GM19395 (cell line): Measurements from ENCODE around the gene KIT.

ENCODE experiments used
- ATAC-seq: cut with Tn5 transposase; IDR thresholded peaks from one replicate; pipeline ENCODE4 v1.9.1; 2021; ENCODE audit warnings: mild to moderate bottlenecking, moderate library complexity; ENCODE audit not compliant: unreplicated experiment

KIT gene

DNA sequence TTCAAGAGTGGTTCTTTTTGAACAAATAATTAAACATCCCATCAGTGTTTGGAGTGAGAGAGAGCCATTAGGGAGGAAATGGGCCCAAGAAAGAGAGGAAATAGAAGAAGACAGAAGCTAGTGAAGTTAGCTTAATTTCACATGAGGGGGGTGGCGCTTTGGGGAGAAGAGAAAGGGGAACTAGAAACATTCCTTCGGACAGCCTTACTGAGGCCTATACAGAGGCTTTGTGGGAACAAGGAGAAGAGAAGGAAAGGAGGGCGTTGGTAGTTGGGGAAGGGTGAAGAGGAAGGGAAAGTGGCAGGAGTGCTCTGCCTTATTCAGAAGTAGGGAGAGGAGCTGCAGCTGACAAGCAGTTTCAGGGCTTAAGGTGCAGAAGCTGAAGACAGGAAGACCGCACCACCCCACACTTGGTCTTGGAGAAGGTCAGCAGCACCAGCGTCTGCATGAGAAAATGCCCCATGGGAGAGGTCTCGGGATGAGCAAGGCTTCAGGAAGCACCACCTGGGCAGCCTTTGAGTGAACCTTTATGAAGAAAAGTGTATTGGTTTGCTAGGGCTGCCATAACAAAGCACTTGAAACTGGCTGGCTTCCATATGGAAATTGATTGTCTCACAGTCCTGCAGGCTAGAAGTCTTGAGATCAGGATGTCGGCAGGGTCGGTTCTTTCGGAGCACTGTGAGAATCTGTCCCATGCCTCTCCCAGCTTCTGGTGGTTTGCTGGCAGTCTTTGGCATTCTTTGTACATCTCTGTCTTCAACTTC, 85.1 kb downstream of the KIT start:
- no peak for ATAC-seq

DNA sequence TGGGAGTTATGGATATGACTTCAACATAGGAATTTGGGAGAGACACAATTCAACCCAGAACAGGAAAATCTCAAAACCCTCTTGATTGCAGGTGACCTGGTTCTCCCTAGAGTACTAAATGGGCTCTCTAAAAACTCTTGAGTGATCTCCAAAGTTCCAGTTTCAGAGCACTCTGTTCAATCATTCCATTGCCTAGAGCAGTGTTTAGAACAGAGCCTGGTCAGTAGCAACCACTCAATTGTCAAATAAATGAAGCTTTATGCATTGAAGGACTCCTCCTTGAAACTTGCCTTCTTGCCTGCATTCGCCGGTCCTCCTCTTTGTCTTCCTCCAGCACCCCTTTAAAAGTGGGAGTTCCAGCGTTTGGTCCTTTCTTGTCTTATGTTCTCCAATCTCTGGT, 85.8 kb downstream of the KIT start:
- no peak for ATAC-seq

GRCh38 chr4:54744487-54744886, 86.7 kb downstream of the KIT start:
- ATAC-seq = no peak

DNA sequence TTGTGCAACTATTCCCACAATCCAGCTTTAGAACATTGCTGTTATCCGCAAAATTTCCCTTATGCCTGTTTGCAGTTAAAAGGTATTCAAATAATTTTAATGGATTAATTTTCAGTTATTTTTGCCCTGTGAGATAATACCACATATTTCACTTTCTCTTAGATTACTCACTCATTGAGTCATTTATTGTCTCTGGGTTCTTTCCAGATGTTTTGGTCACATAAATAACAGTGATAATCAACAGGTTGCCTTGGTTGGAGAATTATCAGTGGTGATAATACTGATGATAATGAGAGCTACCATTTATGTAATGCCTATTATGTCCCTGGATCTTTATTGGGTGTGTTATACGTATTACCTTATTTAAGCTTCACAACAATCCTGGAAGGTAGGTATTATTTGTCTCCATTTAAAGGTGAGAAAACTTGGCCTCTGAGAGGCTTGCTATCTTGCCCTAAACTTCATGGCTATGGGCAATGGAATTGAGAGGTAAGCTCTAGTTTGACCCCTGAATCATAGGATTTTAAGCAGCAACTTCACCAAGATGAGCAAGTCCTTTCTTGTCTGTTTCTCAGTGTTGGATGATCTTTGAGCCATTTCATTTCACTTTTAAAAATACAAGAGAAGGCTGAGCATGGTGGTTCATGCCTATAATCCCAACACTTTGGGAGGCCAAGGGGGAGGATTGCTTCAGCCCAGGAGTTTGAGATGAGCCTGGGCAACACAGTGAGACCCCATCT, 87.4 kb downstream of the KIT start:
- no peak for ATAC-seq

- ATAC-seq = no peak
Measured at GRCh38 chr4:54746218-54746617, 88.5 kb downstream of the KIT start.

DNA sequence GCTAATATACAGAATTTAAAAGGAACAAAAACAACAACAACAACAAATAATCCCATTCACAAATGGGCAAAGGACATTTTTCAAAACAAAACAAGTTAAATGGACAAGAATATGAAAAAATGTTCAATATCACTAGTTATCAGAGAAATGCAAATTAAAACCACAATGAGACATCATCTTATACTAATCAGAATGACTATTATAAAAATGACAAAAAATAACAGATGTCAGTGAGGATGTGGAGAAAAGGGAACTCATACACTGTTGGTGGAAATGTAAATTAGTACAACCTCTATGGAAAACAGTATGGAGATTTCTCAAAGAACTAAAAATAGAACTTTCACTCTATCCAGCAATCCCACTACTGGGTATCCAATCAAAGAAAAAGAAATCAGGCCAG, 92.6 kb downstream of the KIT start:
- ATAC-seq = no peak

- ATAC-seq = no peak
Measured at GRCh38 chr4:54754394-54754793, 96.6 kb downstream of the KIT start.

DNA sequence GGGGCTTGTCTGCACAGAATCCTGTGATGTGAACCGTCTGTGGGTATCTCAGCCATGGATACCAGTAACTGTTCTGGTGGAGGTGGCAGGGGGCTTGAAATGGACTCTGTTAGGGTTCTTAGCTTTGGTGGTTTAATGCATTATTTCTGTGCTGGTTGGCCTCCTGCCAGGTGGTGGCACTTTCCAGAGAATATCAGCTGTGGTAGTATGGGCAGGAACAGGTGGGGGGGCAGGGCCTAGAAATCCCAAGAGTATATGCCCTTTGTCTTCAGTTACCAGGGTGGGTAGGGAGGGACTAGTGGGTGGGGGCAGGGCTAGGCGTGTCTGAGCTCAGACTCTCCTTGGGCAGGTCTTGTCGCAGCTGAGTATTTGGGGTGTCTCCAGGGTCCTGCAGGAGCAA, 106.7 kb downstream of the KIT start:
- ATAC-seq = no peak

DNA sequence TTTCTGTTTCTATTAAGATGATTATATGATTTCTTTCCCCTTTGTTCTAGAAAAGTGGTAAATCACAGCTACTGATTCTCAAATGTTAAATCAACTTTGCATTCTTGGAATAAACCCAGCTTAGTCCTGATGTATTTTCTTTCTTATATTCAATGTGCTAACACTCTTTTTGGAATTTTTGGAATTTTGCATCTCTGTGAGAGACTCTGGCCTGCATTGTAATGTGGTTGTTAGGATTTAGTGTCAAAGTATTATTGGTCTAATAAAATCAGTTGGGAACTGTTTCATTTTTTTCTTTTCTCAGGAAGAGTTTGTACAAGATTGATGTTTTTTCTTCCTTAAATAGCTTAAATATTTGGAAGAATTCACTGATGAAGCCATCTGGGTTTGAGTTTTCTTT, 109.6 kb downstream of the KIT start:
- no peak for ATAC-seq

- no peak for ATAC-seq
Measured at GRCh38 chr4:54773022-54773421, 115.3 kb downstream of the KIT start.

- no peak for ATAC-seq
Measured at GRCh38 chr4:54779036-54779435, 121.3 kb downstream of the KIT start.

- ATAC-seq = no peak
Measured at GRCh38 chr4:54779476-54780148, 121.9 kb downstream of the KIT start.

- no peak for ATAC-seq
Measured at GRCh38 chr4:54780149-54780495, 122.4 kb downstream of the KIT start.

DNA sequence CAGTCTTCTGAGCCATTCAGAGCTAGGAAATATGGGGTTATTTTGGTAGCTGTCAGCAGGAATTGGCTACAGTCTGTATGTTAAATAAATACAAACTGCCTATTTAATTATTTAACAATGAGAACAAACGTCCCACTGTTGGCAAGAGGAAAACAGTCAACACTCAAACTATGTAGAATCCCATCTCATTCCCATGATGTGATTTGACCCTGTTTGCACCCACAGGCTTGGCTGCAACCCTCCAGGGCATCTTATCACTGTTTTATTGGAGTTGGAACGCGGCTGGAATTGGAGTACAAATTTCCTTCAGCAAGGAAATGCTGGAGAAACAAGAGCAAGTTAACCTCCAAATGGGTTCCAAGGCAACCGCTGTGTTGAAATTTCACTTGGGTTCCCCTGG, 124.0 kb downstream of the KIT start:
- no peak for ATAC-seq

DNA sequence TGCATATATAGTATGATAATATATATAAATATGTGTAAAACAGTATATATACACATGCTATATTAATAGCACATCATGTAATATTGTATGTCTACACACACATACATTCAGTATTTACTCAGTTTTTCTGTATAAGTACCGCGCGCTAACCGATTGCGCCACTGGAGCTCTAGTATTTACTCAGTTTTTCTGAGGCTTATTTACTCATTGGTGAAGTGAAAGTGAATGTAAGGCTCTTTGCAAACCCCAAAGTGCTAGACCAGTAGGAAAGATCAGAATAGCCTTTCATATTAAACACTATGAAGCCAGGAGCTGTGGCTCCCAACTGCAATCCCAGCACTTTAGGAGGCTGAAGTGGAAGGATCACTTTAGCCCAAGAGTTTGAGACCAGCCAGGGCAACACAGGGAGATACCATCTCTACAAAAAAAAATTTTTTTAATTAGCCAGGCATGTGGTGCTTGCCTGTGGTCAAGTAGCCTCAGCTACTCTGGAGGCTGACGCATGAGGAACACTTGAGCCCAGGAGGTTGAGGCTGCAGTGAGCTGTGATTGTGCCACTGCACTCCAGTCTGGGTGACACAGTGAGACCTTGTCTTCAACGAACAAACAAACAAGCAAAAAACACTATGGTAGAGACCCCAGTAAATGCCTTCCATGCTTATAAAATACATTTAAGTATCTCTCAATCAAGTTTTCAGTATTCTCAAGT, 125.8 kb downstream of the KIT start:
- no peak for ATAC-seq

- ATAC-seq = no peak
Measured at GRCh38 chr4:54784161-54784671, 126.5 kb downstream of the KIT start.
